Measurements from ENCODE around the gene RNF186.
"Not testable (repeated sequence)": the region's sequence is repeated elsewhere in the genome, so short reads cannot be mapped to it uniquely, and the experiment has no call there.

GRCh38 chr1:19816737-19817086 is 1.6 kb upstream of the RNF186 start:
- TF ChIP-seq, protein P1, sequence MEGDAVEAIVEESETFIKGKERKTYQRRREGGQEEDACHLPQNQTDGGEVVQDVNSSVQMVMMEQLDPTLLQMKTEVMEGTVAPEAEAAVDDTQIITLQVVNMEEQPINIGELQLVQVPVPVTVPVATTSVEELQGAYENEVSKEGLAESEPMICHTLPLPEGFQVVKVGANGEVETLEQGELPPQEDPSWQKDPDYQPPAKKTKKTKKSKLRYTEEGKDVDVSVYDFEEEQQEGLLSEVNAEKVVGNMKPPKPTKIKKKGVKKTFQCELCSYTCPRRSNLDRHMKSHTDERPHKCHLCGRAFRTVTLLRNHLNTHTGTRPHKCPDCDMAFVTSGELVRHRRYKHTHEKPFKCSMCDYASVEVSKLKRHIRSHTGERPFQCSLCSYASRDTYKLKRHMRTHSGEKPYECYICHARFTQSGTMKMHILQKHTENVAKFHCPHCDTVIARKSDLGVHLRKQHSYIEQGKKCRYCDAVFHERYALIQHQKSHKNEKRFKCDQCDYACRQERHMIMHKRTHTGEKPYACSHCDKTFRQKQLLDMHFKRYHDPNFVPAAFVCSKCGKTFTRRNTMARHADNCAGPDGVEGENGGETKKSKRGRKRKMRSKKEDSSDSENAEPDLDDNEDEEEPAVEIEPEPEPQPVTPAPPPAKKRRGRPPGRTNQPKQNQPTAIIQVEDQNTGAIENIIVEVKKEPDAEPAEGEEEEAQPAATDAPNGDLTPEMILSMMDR (IDR thresholded peaks at IDR 0.05; ENCODE audit: insufficient read depth, low read length), result not testable (repeated sequence)
- TF ChIP-seq REST (IDR thresholded peaks at IDR 0.05; ENCODE audit: insufficient replicate concordance, low read depth); SPI1 (IDR thresholded peaks at IDR 0.05; ENCODE audit: borderline replicate concordance, low read depth); POLR2AphosphoS5 (IDR thresholded peaks at IDR 0.05; ENCODE audit: low read depth); GABPA (IDR thresholded peaks at IDR 0.05; ENCODE audit: low read depth): not testable (repeated sequence)

Data from HL-60 (cell line).